SU-DHL-6 (cell line): Measurements from ENCODE around the gene ZSWIM1.
"Not testable (repeated sequence)": the region's sequence is repeated elsewhere in the genome, so short reads cannot be mapped to it uniquely, and the experiment has no call there.

Experiments
- H2AFZ ChIP-seq: fragments of 200-600 bp; sonication (generic); 2 replicates; pipeline ENCODE4 v1.6.1; 2014; ENCODE audit warnings: low read depth, mild to moderate bottlenecking, moderate library complexity, mixed read lengths, antibody characterized with exemption, low read length; ENCODE audit not compliant: severe bottlenecking
- H3F3A ChIP-seq: fragments of 200-600 bp; shearing (Covaris generic); 2 replicates; pipeline ENCODE4 v1.6.0; 2016; ENCODE audit warnings: antibody characterized with exemption, mild to moderate bottlenecking; ENCODE audit not compliant: insufficient read depth
- H3K27ac ChIP-seq: fragments of 200-600 bp; sonication (generic); 2 replicates; pipeline ENCODE4 v1.5.1; 2016; ENCODE audit warnings: low read depth, mild to moderate bottlenecking, low read length, moderate library complexity, mixed read lengths
- H3K27me3 ChIP-seq: fragments of 200-600 bp; sonication (generic), shearing (Covaris generic); 2 replicates; pipeline ENCODE4 v1.6.0; 2014; ENCODE audit warnings: mild to moderate bottlenecking, low read length
- H3K36me3 ChIP-seq: fragments of 200-600 bp; sonication (generic); 2 replicates; pipeline ENCODE4 v1.6.1; 2014; ENCODE audit warnings: mild to moderate bottlenecking, low read length, mixed read lengths
- H3K4me2 ChIP-seq: fragments of 300-600, 200-600 bp; shearing (Covaris generic), sonication (generic); 2 replicates; pipeline ENCODE4 v1.6.0; 2014; ENCODE audit warnings: low read length, low read depth, mild to moderate bottlenecking; ENCODE audit not compliant: poor library complexity, severe bottlenecking
- H3K4me3 ChIP-seq: fragments of 200-600 bp; sonication (generic); 2 replicates; pipeline ENCODE4 v1.5.1; 2014; ENCODE audit warnings: antibody characterized with exemption, low read length, mild to moderate bottlenecking, mixed read lengths; ENCODE audit not compliant: insufficient read depth, poor library complexity, severe bottlenecking
- H3K79me2 ChIP-seq: fragments of 200-600 bp; sonication (generic); 2 replicates; pipeline ENCODE4 v1.6.1; 2014; ENCODE audit warnings: mild to moderate bottlenecking, low read length, moderate library complexity; ENCODE audit not compliant: insufficient read depth
- H3K9ac ChIP-seq: fragments of 200-600 bp; sonication (generic); 2 replicates; pipeline ENCODE4 v1.7.0; 2014; ENCODE audit warnings: mild to moderate bottlenecking, low read length
- H3K9me2 ChIP-seq: fragments of 200-600 bp; sonication (generic); replicated peaks from 2 replicates; pipeline ENCODE4 v1.6.1; 2014; ENCODE audit warnings: low read length; ENCODE audit not compliant: insufficient read depth
- H3K9me3 ChIP-seq: fragments of 200-600 bp; sonication (generic); 2 replicates; pipeline ENCODE4 v1.6.1; 2014; ENCODE audit warnings: low read length, mixed read lengths; ENCODE audit not compliant: insufficient read depth
- H4K20me1 ChIP-seq: fragments of 200-600 bp; sonication (generic); 2 replicates; pipeline ENCODE4 v1.6.1; 2014; ENCODE audit warnings: low read depth, mild to moderate bottlenecking, antibody characterized with exemption, low read length, moderate library complexity, mixed read lengths
- EZH2phosphoT487 ChIP-seq: fragments of 200-600 bp; sonication (generic), shearing (Covaris generic); conservative IDR thresholded peaks from 2 replicates; pipeline ENCODE4 v1.6.1; 2018; ENCODE audit warnings: mild to moderate bottlenecking, antibody characterized with exemption, low read length, moderate library complexity, mixed read lengths
- TF ChIP-seq, protein P1 (sequence below): fragments of 200-600 bp; sonication (generic); IDR thresholded peaks from one replicate; pipeline ENCODE4 v1.5.1; 2017; ENCODE audit warnings: antibody characterized with exemption, mild to moderate bottlenecking, low read length, moderate library complexity; ENCODE audit not compliant: insufficient read depth, poor library complexity, severe bottlenecking

The ZSWIM1 gene

DNA sequence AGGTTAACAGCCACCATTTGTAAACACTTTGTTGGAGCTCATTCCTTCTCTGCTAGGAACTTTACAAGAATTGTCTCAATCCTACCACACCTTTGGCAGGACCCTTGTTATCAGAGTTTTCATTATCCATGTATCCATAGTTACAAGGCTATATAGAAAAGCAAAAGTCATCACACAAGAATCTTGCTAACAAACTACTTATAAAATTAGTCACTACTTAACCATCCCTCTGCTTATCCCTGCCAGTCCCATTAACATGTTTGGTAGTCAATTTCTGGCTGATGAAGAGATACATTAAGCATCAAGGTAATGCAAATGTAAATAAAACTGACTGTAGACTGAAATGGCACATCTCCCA, 13.2 kb upstream of the ZSWIM1 start:
- H3F3A ChIP-seq: no peaks in the 10 kb centered on the region
- TF ChIP-seq, protein P1, sequence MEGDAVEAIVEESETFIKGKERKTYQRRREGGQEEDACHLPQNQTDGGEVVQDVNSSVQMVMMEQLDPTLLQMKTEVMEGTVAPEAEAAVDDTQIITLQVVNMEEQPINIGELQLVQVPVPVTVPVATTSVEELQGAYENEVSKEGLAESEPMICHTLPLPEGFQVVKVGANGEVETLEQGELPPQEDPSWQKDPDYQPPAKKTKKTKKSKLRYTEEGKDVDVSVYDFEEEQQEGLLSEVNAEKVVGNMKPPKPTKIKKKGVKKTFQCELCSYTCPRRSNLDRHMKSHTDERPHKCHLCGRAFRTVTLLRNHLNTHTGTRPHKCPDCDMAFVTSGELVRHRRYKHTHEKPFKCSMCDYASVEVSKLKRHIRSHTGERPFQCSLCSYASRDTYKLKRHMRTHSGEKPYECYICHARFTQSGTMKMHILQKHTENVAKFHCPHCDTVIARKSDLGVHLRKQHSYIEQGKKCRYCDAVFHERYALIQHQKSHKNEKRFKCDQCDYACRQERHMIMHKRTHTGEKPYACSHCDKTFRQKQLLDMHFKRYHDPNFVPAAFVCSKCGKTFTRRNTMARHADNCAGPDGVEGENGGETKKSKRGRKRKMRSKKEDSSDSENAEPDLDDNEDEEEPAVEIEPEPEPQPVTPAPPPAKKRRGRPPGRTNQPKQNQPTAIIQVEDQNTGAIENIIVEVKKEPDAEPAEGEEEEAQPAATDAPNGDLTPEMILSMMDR: no peak
- no peak for TF ChIP-seq EZH2phosphoT487
- no peaks in the 10 kb centered on the region for H3K79me2 ChIP-seq
- no peaks in the 10 kb centered on the region for H4K20me1 ChIP-seq
- H3K27ac ChIP-seq: no peak overlapping the region
- no peaks in the 10 kb centered on the region for H3K9me2 ChIP-seq
- H3K36me3 ChIP-seq: no peaks in the 10 kb centered on the region
- H3K27me3 ChIP-seq: no peaks in the 10 kb centered on the region
- no peak overlapping the region for H3K9ac ChIP-seq
- no peaks in the 10 kb centered on the region for H3K9me3 ChIP-seq
- H3K4me2 ChIP-seq: no peak overlapping the region
- no peak overlapping the region for H3K4me3 ChIP-seq
- H2AFZ ChIP-seq: no peak overlapping the region

DNA sequence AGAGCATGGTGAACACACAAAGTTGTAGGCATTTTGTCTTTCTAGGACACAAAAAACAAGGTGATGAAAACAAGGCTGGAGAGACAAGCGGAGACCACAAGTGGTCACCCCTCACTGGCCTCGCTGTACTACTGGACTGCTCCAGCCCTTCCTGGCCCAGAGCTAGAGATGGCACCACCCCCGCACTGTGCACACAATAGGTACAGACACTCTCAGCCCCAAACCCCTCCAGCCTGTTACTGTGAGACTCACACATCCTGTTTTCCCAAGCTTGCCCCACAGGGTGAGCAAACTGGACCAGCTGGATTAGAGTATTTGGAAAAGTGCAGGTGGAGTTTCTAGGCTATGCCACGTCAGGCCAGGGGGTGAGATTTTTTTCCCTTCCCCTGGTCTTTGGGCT, 8.4 kb upstream of the ZSWIM1 start:
- Histone ChIP-seq H3K9me2 (no peaks in the 10 kb centered on the region), H3K4me3 (no peak overlapping the region), H3K27me3 (no peaks in the 10 kb centered on the region), H3K9ac (no peak overlapping the region), H3K36me3 (no peaks in the 10 kb centered on the region), H3K27ac (no peak overlapping the region), H3K79me2 (no peaks in the 10 kb centered on the region), H3K9me3 (no peaks in the 10 kb centered on the region), H4K20me1 (no peaks in the 10 kb centered on the region), H3F3A (no peaks in the 10 kb centered on the region), H3K4me2 (no peak overlapping the region), H2AFZ (no peak overlapping the region)
- TF ChIP-seq, protein P1: no peak
- TF ChIP-seq EZH2phosphoT487: no peak

DNA sequence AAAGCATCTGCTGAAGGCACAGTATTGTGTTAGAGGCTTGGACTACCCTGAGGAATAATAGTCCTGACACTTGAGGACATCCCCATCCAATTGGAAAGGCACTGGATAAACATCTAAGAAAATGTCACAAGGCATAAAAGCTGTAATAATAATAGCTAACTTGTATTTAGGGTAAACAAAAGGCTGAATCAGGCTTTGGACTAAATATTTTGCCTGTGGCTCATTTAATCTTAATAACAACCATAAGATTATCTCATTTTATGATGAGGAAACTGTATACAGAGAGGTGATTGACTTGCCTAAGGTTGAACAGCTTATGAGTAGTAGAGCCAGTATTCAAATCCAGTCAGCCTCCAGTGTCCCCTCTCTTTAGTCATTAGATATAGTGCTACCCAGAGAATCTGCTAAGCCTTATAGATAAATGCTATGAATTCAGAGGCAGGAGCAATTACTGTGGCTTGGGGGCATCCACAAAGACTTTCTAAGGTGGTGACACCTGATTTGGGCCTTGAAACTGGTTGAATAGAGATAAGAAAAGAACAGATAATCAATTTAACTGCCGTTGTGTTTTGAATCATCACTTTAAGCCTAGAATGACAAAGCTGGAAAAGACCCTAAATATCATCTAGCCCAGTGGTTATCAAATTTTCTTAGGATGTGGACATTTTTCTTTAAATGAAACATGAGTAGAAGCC, 7.5 kb upstream of the ZSWIM1 start:
- H3K36me3 ChIP-seq: no peaks in the 10 kb centered on the region
- H3K27me3 ChIP-seq: no peaks in the 10 kb centered on the region
- H3K4me2 ChIP-seq: no peak overlapping the region
- H3F3A ChIP-seq: no peaks in the 10 kb centered on the region
- no peaks in the 10 kb centered on the region for H3K79me2 ChIP-seq
- H3K9me3 ChIP-seq: no peaks in the 10 kb centered on the region
- H2AFZ ChIP-seq: no peak overlapping the region
- H3K4me3 ChIP-seq: no peak overlapping the region
- TF ChIP-seq, protein P1: no peak
- no peak for TF ChIP-seq EZH2phosphoT487
- H3K9me2 ChIP-seq: no peaks in the 10 kb centered on the region
- H3K9ac ChIP-seq: no peak overlapping the region
- no peaks in the 10 kb centered on the region for H4K20me1 ChIP-seq
- H3K27ac ChIP-seq: no peak overlapping the region

DNA sequence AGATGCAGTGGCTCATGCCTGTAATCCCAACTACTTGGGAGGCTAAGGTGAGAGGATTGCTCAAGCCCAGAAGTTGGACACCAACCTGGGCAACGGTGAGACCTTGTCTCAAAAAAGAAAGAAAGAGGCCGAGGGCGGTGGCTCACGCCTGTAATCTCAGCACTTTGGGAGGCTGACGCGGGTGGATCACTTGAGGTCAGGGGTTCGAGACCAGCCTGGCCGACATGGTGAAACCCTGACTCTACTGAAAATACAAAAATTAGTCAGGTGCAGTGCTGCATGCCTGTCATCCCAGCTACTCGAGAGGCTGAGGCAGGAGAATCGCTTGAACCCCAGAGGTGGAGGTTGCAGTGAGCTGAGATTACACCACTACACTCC, 6.9 kb upstream of the ZSWIM1 start:
- H3K9me3 ChIP-seq, H4K20me1 ChIP-seq, H3K4me3 ChIP-seq, H2AFZ ChIP-seq, H3K9ac ChIP-seq, H3K4me2 ChIP-seq, H3K79me2 ChIP-seq, H3K27me3 ChIP-seq, H3K27ac ChIP-seq, H3K36me3 ChIP-seq, H3K9me2 ChIP-seq, H3F3A ChIP-seq: not testable (repeated sequence)
